ENCODE measurements around the gene TNS2. TPM values are rescaled to one million over a fixed set of nuclear protein-coding genes. Genes with fewer than 3 reads are reported as not detected.

TNS2 gene
- total and polyA plus RNA-seq, 2 of the 13 experiments (the other 11 are each of a cell fraction or from before 2014, with no cell fraction given): 8.9 to 20.4 TPM

- TF ChIP-seq ZNF546 (CRISPR knock-in tag; conservative IDR thresholded peaks at IDR 0.05) (no peak), CREB1 (IDR thresholded peaks at IDR 0.05) (peak; percentile 92), CREB1 (CRISPR knock-in tag; IDR thresholded peaks at IDR 0.05) (no peak), ATM (IDR thresholded peaks at IDR 0.05; ENCODE audit: borderline replicate concordance) (no peak), ZNF3 (CRISPR knock-in tag; IDR thresholded peaks at IDR 0.05) (no peak), ZNF709 (CRISPR knock-in tag; IDR thresholded peaks at IDR 0.05) (no peak)
- TF ChIP-seq, protein P1, sequence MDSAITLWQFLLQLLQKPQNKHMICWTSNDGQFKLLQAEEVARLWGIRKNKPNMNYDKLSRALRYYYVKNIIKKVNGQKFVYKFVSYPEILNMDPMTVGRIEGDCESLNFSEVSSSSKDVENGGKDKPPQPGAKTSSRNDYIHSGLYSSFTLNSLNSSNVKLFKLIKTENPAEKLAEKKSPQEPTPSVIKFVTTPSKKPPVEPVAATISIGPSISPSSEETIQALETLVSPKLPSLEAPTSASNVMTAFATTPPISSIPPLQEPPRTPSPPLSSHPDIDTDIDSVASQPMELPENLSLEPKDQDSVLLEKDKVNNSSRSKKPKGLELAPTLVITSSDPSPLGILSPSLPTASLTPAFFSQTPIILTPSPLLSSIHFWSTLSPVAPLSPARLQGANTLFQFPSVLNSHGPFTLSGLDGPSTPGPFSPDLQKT (CRISPR knock-in tag; IDR thresholded peaks at IDR 0.05; ENCODE audit: borderline replicate concordance): no peak
These were observed 4.4 kb downstream of the TNS2 start (continued) for GRCh38 chr12:53054112-53054878.

GRCh38 chr12:53055471-53056266 lies 5.8 kb downstream of the TNS2 start:
- Histone ChIP-seq H4K20me1 (ENCODE audit: insufficient read depth, low read length) (no peaks in the 10 kb centered on the region), H3K79me2 (ENCODE audit: insufficient read depth, low read length) (peaks cover 10% of the 10 kb centered on the region), H3K27me3 (ENCODE audit: control insufficient read depth in 1 of 2, insufficient read depth in 2 of 2, low read length in 2 of 2) (no peaks in the 10 kb centered on the region), H3K4me2 (ENCODE audit: low read depth, low read length) (no peak overlapping the region), H3K9me3 (ENCODE audit: low read length) (no peaks in the 10 kb centered on the region), H3K9ac (ENCODE audit: insufficient read depth, low read depth, low read length) (no peak overlapping the region), H2AFZ (ENCODE audit: low read length) (no peak overlapping the region), H3K4me1 (ENCODE audit: insufficient read depth, low read length) (peaks cover 41% of the 10 kb centered on the region), H3K27ac (ENCODE audit: extremely low read length, insufficient read depth, low read length) (no peak overlapping the region), H3K4me3 (replicated peaks in 1 of 3; ENCODE audit: insufficient read depth in 1 of 3, low read depth in 2 of 3, low read length in 3 of 3) (no peak overlapping the region), H3K36me3 (replicated peaks in 1 of 2; ENCODE audit: control insufficient read depth in 1 of 2, insufficient read depth in 2 of 2, low read length in 2 of 2) (0 out of 5 replicates have a peak, but pooled peaks cover 0 to 7% of the 10 kb centered on the region in 2 experiments)
- 76% methylated on average over 15 of the region's 15 CpGs for WGBS (ENCODE audit: low lambda C conversion rate)
- CTCF ChIA-PET (ENCODE audit: low intra/inter-chr PET ratio, low total read pairs): no interaction called here
- POLR2A ChIA-PET: interaction anchor here (0.6 to 5.9 kb wide), 6 partner anchors 9 to 47 kb away, joined by 3 to 60 read pairs (median 8); partner anchors contain the start of genes SOAT2 and SPRYD3
- ATAC-seq: no peak
- no peak for FAIRE-seq
- in situ Hi-C loops (cut with HindIII; ENCODE audit: extremely low pct_ligation_motif_present, low pct_unique_long_range_greater_than_20kb): no loop called here
- BruUV-seq (replicated peaks): no TSS peak
- intact Hi-C loops (cut with micrococcal nuclease; ENCODE audit: unreplicated experiment): no loop called here
- no peak for DNase-seq (ENCODE audit: low spot score)
- TF ChIP-seq ZNF567 (CRISPR knock-in tag; IDR thresholded peaks at IDR 0.05; ENCODE audit: borderline replicate concordance) (no peak), POGK (CRISPR knock-in tag; conservative IDR thresholded peaks at IDR 0.05) (no peak), ZFAT (CRISPR knock-in tag; conservative IDR thresholded peaks at IDR 0.05) (no peak), MTF1 (CRISPR knock-in tag; IDR thresholded peaks at IDR 0.05) (no peak), RFXAP (CRISPR knock-in tag; IDR thresholded peaks at IDR 0.05; ENCODE audit: borderline replicate concordance) (no peak), ZNF253 (CRISPR knock-in tag; IDR thresholded peaks at IDR 0.05; ENCODE audit: borderline replicate concordance) (no peak)
- TF ChIP-seq, protein P2, sequence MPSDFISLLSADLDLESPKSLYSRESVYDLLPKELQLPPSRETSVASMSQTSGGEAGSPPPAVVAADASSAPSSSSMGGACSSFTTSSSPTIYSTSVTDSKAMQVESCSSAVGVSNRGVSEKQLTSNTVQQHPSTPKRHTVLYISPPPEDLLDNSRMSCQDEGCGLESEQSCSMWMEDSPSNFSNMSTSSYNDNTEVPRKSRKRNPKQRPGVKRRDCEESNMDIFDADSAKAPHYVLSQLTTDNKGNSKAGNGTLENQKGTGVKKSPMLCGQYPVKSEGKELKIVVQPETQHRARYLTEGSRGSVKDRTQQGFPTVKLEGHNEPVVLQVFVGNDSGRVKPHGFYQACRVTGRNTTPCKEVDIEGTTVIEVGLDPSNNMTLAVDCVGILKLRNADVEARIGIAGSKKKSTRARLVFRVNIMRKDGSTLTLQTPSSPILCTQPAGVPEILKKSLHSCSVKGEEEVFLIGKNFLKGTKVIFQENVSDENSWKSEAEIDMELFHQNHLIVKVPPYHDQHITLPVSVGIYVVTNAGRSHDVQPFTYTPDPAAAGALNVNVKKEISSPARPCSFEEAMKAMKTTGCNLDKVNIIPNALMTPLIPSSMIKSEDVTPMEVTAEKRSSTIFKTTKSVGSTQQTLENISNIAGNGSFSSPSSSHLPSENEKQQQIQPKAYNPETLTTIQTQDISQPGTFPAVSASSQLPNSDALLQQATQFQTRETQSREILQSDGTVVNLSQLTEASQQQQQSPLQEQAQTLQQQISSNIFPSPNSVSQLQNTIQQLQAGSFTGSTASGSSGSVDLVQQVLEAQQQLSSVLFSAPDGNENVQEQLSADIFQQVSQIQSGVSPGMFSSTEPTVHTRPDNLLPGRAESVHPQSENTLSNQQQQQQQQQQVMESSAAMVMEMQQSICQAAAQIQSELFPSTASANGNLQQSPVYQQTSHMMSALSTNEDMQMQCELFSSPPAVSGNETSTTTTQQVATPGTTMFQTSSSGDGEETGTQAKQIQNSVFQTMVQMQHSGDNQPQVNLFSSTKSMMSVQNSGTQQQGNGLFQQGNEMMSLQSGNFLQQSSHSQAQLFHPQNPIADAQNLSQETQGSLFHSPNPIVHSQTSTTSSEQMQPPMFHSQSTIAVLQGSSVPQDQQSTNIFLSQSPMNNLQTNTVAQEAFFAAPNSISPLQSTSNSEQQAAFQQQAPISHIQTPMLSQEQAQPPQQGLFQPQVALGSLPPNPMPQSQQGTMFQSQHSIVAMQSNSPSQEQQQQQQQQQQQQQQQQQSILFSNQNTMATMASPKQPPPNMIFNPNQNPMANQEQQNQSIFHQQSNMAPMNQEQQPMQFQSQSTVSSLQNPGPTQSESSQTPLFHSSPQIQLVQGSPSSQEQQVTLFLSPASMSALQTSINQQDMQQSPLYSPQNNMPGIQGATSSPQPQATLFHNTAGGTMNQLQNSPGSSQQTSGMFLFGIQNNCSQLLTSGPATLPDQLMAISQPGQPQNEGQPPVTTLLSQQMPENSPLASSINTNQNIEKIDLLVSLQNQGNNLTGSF (CRISPR knock-in tag; IDR thresholded peaks at IDR 0.05): no peak

Data from HepG2 (cell line).